ENCODE results near the gene ARL5A.

The ARL5A gene

DNA sequence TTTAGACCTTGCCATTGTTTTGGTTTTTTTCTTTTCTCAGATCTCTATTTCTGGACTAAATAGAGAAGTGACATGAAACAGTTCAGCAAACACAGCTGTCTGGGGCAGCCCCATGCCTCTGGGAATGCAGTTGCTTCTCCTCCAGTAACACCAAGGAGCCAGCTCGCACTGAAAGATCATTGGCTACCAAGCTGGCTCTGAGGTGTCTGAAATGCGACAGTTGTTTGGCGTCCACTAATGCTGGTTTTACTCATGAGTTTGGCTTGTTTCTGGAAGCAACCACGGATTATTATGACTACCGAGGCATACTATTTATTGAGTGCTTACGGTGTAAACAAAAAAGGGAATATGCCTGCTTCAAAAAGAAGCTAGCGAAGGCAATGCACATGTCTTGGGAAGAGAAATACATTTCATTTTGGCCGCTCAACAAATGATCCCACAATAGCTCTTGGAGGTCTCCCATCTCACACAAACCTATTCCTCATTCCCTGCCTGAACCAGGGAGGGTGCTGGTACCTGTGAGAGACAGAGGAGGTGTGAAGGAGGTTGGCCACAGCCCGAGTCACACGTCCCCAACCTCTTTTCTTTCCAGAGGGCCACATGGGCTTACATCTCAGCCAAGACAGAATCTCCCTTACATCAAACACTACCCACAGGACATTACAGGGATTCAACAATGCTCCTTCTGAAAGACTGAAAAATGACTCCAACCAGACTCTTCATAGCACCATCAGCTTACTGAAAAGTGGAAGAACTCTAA lies 56.4 kb downstream of the ARL5A start:
- H3K23ac ChIP-seq (ENCODE audit: low read length in 2 of 2): no peak overlapping the region
- H2AFZ ChIP-seq (ENCODE audit: low read depth, low read length): no peak overlapping the region
- peak overlapping the region; percentile 42 for H4K8ac ChIP-seq (ENCODE audit: low read length)
- no peak overlapping the region for H2BK5ac ChIP-seq (ENCODE audit: low read depth, low read length, poor library complexity, severe bottlenecking)
- H3K79me1 ChIP-seq (replicated peaks; ENCODE audit: low read length, poor library complexity, severe bottlenecking): no peaks in the 10 kb centered on the region
- H2BK15ac ChIP-seq (ENCODE audit: low read depth, poor library complexity, severe bottlenecking): no peak overlapping the region
- H3K36me3 ChIP-seq (ENCODE audit: control insufficient read depth in 1 of 2, insufficient read depth in 2 of 2, low read depth in 1 of 2, low read length in 2 of 2): peaks cover 4 to 5% of the 10 kb centered on the region in 2 experiments
- no peak overlapping the region for H3K4me3 ChIP-seq (ENCODE audit: insufficient read depth in 1 of 2, low read depth in 1 of 2, low read length in 2 of 2)
- DNase-seq: peak; percentile 51
- peaks cover 2% of the 10 kb centered on the region for H3K4me1 ChIP-seq (ENCODE audit: control insufficient read depth, insufficient read depth, low read depth, low read length)
- no peak overlapping the region for H3K4ac ChIP-seq (ENCODE audit: low read depth in 1 of 2, low read length in 2 of 2)
- H3K14ac ChIP-seq (ENCODE audit: low read length in 2 of 2): no peak overlapping the region
- peak overlapping the region; percentile 41 for H3K9ac ChIP-seq (ENCODE audit: low read length)
- H3K9me3 ChIP-seq (ENCODE audit: control insufficient read depth, low read length): no peaks in the 10 kb centered on the region
- no peak overlapping the region for H3K18ac ChIP-seq (ENCODE audit: low read depth in 1 of 2, low read length in 2 of 2)
- H4K91ac ChIP-seq (ENCODE audit: low read length): no peak overlapping the region
- H3K4me2 ChIP-seq (ENCODE audit: low read length, poor library complexity, severe bottlenecking): no peak overlapping the region
- WGBS: 84% methylated on average over 10 of the region's 10 CpGs
- H2BK12ac ChIP-seq (ENCODE audit: low read length in 2 of 2): no peak overlapping the region
- H2AK5ac ChIP-seq (ENCODE audit: low read length, severe bottlenecking): no peak overlapping the region
- H3K27me3 ChIP-seq (ENCODE audit: control insufficient read depth in 1 of 2, insufficient read depth in 1 of 2, low read length in 2 of 2): no peaks in the 10 kb centered on the region
- no peak overlapping the region for H3K27ac ChIP-seq (ENCODE audit: low read length, poor library complexity, severe bottlenecking)
- H2BK120ac ChIP-seq (ENCODE audit: low read depth, low read length): no peak overlapping the region

DNA sequence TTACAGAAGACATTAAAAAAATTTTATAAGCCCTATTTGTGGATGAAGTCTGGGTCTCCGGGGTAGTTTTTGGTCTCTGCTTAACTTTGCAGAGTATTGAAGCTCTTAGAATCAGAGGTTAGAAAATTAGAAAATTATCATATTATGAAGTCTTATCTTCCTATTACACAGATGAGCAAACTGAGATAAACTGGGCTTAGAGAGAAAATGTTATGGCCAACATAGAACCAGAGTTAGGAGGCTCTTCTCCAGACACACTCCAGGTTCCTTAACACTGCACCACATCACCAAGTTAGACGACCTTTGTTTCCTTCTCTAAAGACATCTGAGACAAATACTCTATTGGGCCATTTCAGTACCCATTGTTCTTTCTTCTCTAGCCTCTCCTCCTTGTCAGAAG lies 57.2 kb downstream of the ARL5A start:
- no peak overlapping the region for H3K4ac ChIP-seq (ENCODE audit: low read depth in 1 of 2, low read length in 2 of 2)
- no peak overlapping the region for H2AK5ac ChIP-seq (ENCODE audit: low read length, severe bottlenecking)
- H2BK12ac ChIP-seq (ENCODE audit: low read length in 2 of 2): no peak overlapping the region
- no peak overlapping the region for H3K27ac ChIP-seq (ENCODE audit: low read length, poor library complexity, severe bottlenecking)
- no peaks in the 10 kb centered on the region for H3K9me3 ChIP-seq (ENCODE audit: control insufficient read depth, low read length)
- H4K91ac ChIP-seq (ENCODE audit: low read length): no peak overlapping the region
- peak overlapping the region; percentile 21 for H3K9ac ChIP-seq (ENCODE audit: low read length)
- no peak overlapping the region for H3K4me2 ChIP-seq (ENCODE audit: low read length, poor library complexity, severe bottlenecking)
- H3K14ac ChIP-seq (ENCODE audit: low read length in 2 of 2): no peak overlapping the region
- H2BK5ac ChIP-seq (ENCODE audit: low read depth, low read length, poor library complexity, severe bottlenecking): no peak overlapping the region
- H3K4me1 ChIP-seq (ENCODE audit: control insufficient read depth, insufficient read depth, low read depth, low read length): peaks cover 3% of the 10 kb centered on the region
- H3K23ac ChIP-seq (ENCODE audit: low read length in 2 of 2): no peak overlapping the region
- H3K4me3 ChIP-seq (ENCODE audit: insufficient read depth in 1 of 2, low read depth in 1 of 2, low read length in 2 of 2): no peak overlapping the region
- H3K27me3 ChIP-seq (ENCODE audit: control insufficient read depth in 1 of 2, insufficient read depth in 1 of 2, low read length in 2 of 2): no peaks in the 10 kb centered on the region
- peaks cover under 1 to 7% of the 10 kb centered on the region in 2 experiments for H3K36me3 ChIP-seq (ENCODE audit: control insufficient read depth in 1 of 2, insufficient read depth in 2 of 2, low read depth in 1 of 2, low read length in 2 of 2)
- no peak overlapping the region for H3K18ac ChIP-seq (ENCODE audit: low read depth in 1 of 2, low read length in 2 of 2)
- no peak overlapping the region for H4K8ac ChIP-seq (ENCODE audit: low read length)
- no peak overlapping the region for H2AFZ ChIP-seq (ENCODE audit: low read depth, low read length)
- H2BK15ac ChIP-seq (ENCODE audit: low read depth, poor library complexity, severe bottlenecking): no peak overlapping the region
- H3K79me1 ChIP-seq (replicated peaks; ENCODE audit: low read length, poor library complexity, severe bottlenecking): no peaks in the 10 kb centered on the region
- H2BK120ac ChIP-seq (ENCODE audit: low read depth, low read length): no peak overlapping the region
- 100% methylated on average over 1 of the region's 2 CpGs for WGBS
- DNase-seq: no peak

DNA sequence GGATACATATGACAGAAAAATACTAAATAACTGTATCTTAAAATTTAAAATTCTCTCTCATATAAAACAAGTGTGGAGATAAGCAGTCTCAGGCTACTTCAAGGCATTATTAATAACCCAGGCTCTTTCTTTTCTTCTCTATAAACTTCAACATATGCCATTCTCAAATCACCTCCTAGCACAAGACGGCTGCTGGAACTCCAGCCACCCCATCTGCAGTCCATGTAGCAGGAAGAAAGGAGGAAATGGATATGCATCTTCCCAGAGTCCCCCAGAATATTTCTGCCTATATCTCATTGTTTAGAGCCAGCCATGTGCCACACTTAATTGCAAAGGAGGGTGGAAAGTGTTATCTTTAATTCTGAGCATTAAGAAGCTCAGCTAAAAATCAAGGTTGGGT lies 58.6 kb downstream of the ARL5A start:
- Histone ChIP-seq H3K4me2 (ENCODE audit: low read length, poor library complexity, severe bottlenecking) (no peak overlapping the region), H3K14ac (ENCODE audit: low read length in 2 of 2) (no peak overlapping the region), H3K9ac (ENCODE audit: low read length) (no peak overlapping the region), H2BK5ac (ENCODE audit: low read depth, low read length, poor library complexity, severe bottlenecking) (no peak overlapping the region), H3K23ac (ENCODE audit: low read length in 2 of 2) (no peak overlapping the region), H3K79me1 (replicated peaks; ENCODE audit: low read length, poor library complexity, severe bottlenecking) (no peaks in the 10 kb centered on the region), H2BK12ac (ENCODE audit: low read length in 2 of 2) (no peak overlapping the region), H3K27me3 (ENCODE audit: control insufficient read depth in 1 of 2, insufficient read depth in 1 of 2, low read length in 2 of 2) (no peaks in the 10 kb centered on the region), H3K9me3 (ENCODE audit: control insufficient read depth, low read length) (no peaks in the 10 kb centered on the region), H3K36me3 (ENCODE audit: control insufficient read depth in 1 of 2, insufficient read depth in 2 of 2, low read depth in 1 of 2, low read length in 2 of 2) (peaks cover 0 to 7% of the 10 kb centered on the region in 2 experiments), H2AK5ac (ENCODE audit: low read length, severe bottlenecking) (no peak overlapping the region), H3K18ac (ENCODE audit: low read depth in 1 of 2, low read length in 2 of 2) (no peak overlapping the region), H2BK120ac (ENCODE audit: low read depth, low read length) (no peak overlapping the region), H3K4ac (ENCODE audit: low read depth in 1 of 2, low read length in 2 of 2) (no peak overlapping the region), H2BK15ac (ENCODE audit: low read depth, poor library complexity, severe bottlenecking) (no peak overlapping the region), H3K27ac (ENCODE audit: low read length, poor library complexity, severe bottlenecking) (no peak overlapping the region), H3K4me1 (ENCODE audit: control insufficient read depth, insufficient read depth, low read depth, low read length) (peaks cover 4% of the 10 kb centered on the region), H3K4me3 (ENCODE audit: insufficient read depth in 1 of 2, low read depth in 1 of 2, low read length in 2 of 2) (no peak overlapping the region), H4K8ac (ENCODE audit: low read length) (no peak overlapping the region), H4K91ac (ENCODE audit: low read length) (no peak overlapping the region), H2AFZ (ENCODE audit: low read depth, low read length) (no peak overlapping the region)
- 80% methylated on average over 1 of the region's 1 CpG for WGBS
- DNase-seq: no peak

GRCh38 chr2:151767536-151767935 lies 60.7 kb downstream of the ARL5A start:
- Histone ChIP-seq H2BK120ac (ENCODE audit: low read depth, low read length) (no peak overlapping the region), H3K18ac (ENCODE audit: low read depth in 1 of 2, low read length in 2 of 2) (no peak overlapping the region), H3K4me3 (ENCODE audit: insufficient read depth in 1 of 2, low read depth in 1 of 2, low read length in 2 of 2) (no peak overlapping the region), H3K23ac (ENCODE audit: low read length in 2 of 2) (no peak overlapping the region), H2AFZ (ENCODE audit: low read depth, low read length) (no peak overlapping the region), H2BK12ac (ENCODE audit: low read length in 2 of 2) (no peak overlapping the region), H2BK15ac (ENCODE audit: low read depth, poor library complexity, severe bottlenecking) (no peak overlapping the region), H3K4me2 (ENCODE audit: low read length, poor library complexity, severe bottlenecking) (no peak overlapping the region), H3K4me1 (ENCODE audit: control insufficient read depth, insufficient read depth, low read depth, low read length) (peaks cover 4% of the 10 kb centered on the region), H2BK5ac (ENCODE audit: low read depth, low read length, poor library complexity, severe bottlenecking) (no peak overlapping the region), H3K4ac (ENCODE audit: low read depth in 1 of 2, low read length in 2 of 2) (no peak overlapping the region), H3K27ac (ENCODE audit: low read length, poor library complexity, severe bottlenecking) (no peak overlapping the region), H4K91ac (ENCODE audit: low read length) (no peak overlapping the region), H3K27me3 (ENCODE audit: control insufficient read depth in 1 of 2, insufficient read depth in 1 of 2, low read length in 2 of 2) (no peaks in the 10 kb centered on the region), H3K9ac (ENCODE audit: low read length) (no peak overlapping the region), H3K36me3 (ENCODE audit: control insufficient read depth in 1 of 2, insufficient read depth in 2 of 2, low read depth in 1 of 2, low read length in 2 of 2) (peaks cover 0 to 7% of the 10 kb centered on the region in 2 experiments), H3K9me3 (ENCODE audit: control insufficient read depth, low read length) (no peaks in the 10 kb centered on the region), H4K8ac (ENCODE audit: low read length) (no peak overlapping the region), H2AK5ac (ENCODE audit: low read length, severe bottlenecking) (no peak overlapping the region), H3K79me1 (replicated peaks; ENCODE audit: low read length, poor library complexity, severe bottlenecking) (no peaks in the 10 kb centered on the region), H3K14ac (ENCODE audit: low read length in 2 of 2) (no peak overlapping the region)
- DNase-seq: peak; percentile 16
- WGBS: 69% methylated on average over 2 of the region's 2 CpGs

All from mesenchymal stem cell (in vitro differentiated cells and primary cell).